Neural cell (in vitro differentiated cells): ENCODE measurements around the gene DYNLT2.

ENCODE experiments used
- CTCF ChIP-seq: fragments of 450-650 bp; IDR thresholded peaks from 2 replicates; pipeline ENCODE4 v1.5.1; 2014; ENCODE audit warnings: antibody characterized with exemption, mild to moderate bottlenecking, moderate library complexity; ENCODE audit not compliant: poor library complexity, severe bottlenecking
- MXI1 ChIP-seq: fragments of 450-650 bp; conservative IDR thresholded peaks from 2 replicates; pipeline ENCODE4 v1.6.1; 2014; ENCODE audit warnings: antibody characterized with exemption, mild to moderate bottlenecking; ENCODE audit not compliant: poor library complexity, severe bottlenecking
- RAD21 ChIP-seq: fragments of 450-650 bp; conservative IDR thresholded peaks from 2 replicates; pipeline ENCODE4 v1.6.1; 2014; ENCODE audit warnings: antibody characterized with exemption, mild to moderate bottlenecking, moderate library complexity
- TAF1 ChIP-seq: IDR thresholded peaks from 2 replicates; pipeline ENCODE4 v1.6.1; 2012; ENCODE audit warnings: low read depth

GRCh38 chr6:169723991-169724493 lies 27.3 kb downstream of the DYNLT2 start:
- TF ChIP-seq CTCF (no peak), MXI1 (no peak), RAD21 (no peak), TAF1 (no peak)
